OCI-LY7 (cell line): ENCODE data around the gene PDE11A. TPM values are rescaled to one million over a fixed set of nuclear protein-coding genes. Genes with fewer than 3 reads are reported as not detected.

Source experiments
- BruUV-seq: library from RNA; stranded (reverse); fragments of 400-500 nt; replicated peaks from 2 replicates; lab custom pipeline; 2021; lab: Mats Ljungman, UMichigan
- CTCF ChIA-PET: fragments of 300-600 bp; sonication (Branson Sonifier 250); formaldehyde crosslinking; loops from one replicate; lab custom pipeline; 2022; ENCODE audit warnings: antibody characterized with exemption; ENCODE audit not compliant: unreplicated experiment; lab: Charles Lee
- POLR2A ChIA-PET: fragments of 300-600 bp; sonication (Branson Sonifier 250); formaldehyde crosslinking; loops from one replicate; lab custom pipeline; 2022; ENCODE audit warnings: antibody characterized with exemption; lab: Charles Lee
- DNase-seq: peaks from one replicate; pipeline ENCODE4 v3.0.0-alpha.2; 2015; ENCODE audit warnings: low spot score
- H2AFZ ChIP-seq: fragments of 200-600 bp; sonication (generic), shearing (Covaris generic); 2 replicates; pipeline ENCODE4 v1.6.1; 2014; ENCODE audit warnings: mild to moderate bottlenecking, antibody characterized with exemption, low read length, moderate library complexity
- H3K27ac ChIP-seq: fragments of 200-600 bp; sonication (generic); 2 replicates; pipeline ENCODE4 v1.5.1; 2014; ENCODE audit warnings: mixed run types, low read depth, mild to moderate bottlenecking, moderate library complexity, low read length, inconsistent platforms; ENCODE audit not compliant: poor library complexity, severe bottlenecking
- H3K36me3 ChIP-seq: fragments of 200-600 bp; sonication (generic); 2 replicates; pipeline ENCODE4 v1.6.1; 2014; ENCODE audit warnings: mild to moderate bottlenecking, antibody characterized with exemption, low read length, moderate library complexity, mixed read lengths; ENCODE audit not compliant: insufficient read depth
- H3K4me1 ChIP-seq: fragments of 200-600 bp; sonication (generic); 2 replicates; pipeline ENCODE4 v1.5.1; 2014; ENCODE audit warnings: mild to moderate bottlenecking, low read length; ENCODE audit not compliant: insufficient read depth, poor library complexity, severe bottlenecking
- H3K4me2 ChIP-seq: fragments of 200-600 bp; sonication (generic); 2 replicates; pipeline ENCODE4 v1.6.1; 2014; ENCODE audit warnings: mild to moderate bottlenecking, low read length
- H3K4me3 ChIP-seq: fragments of 200-600 bp; sonication (generic); 2 replicates; pipeline ENCODE4 v1.5.1; 2014; ENCODE audit warnings: mild to moderate bottlenecking, low read depth, low read length; ENCODE audit not compliant: poor library complexity, severe bottlenecking
- H3K79me2 ChIP-seq: fragments of 200-600 bp; sonication (generic); 2 replicates; pipeline ENCODE4 v1.6.1; 2016; ENCODE audit warnings: low read depth, mild to moderate bottlenecking, low read length, moderate library complexity, mixed read lengths; ENCODE audit not compliant: insufficient read depth
- H3K9me2 ChIP-seq: fragments of 200-600 bp; sonication (generic); 2 replicates; pipeline ENCODE4 v1.6.1; 2016; ENCODE audit warnings: mild to moderate bottlenecking, low read length, mixed read lengths; ENCODE audit not compliant: insufficient read depth
- H3K9me3 ChIP-seq: fragments of 200-600 bp; sonication (generic); 2 replicates; pipeline ENCODE4 v1.6.1; 2014; ENCODE audit warnings: mild to moderate bottlenecking, mixed run types, low read length, mixed read lengths
- H4K20me1 ChIP-seq: fragments of 200-600 bp; sonication (generic); 2 replicates; pipeline ENCODE4 v1.6.1; 2014; ENCODE audit warnings: mild to moderate bottlenecking, antibody characterized with exemption, low read length, moderate library complexity, mixed read lengths; ENCODE audit not compliant: insufficient read depth
- CTCF ChIP-seq: fragments of 200-600 bp; sonication (generic); conservative IDR thresholded peaks from 2 replicates; pipeline ENCODE4 v1.5.1; 2014; ENCODE audit warnings: mild to moderate bottlenecking, antibody characterized with exemption, low read length, moderate library complexity, mixed read lengths
- EZH2phosphoT487 ChIP-seq: fragments of 200-600 bp; sonication (generic); IDR thresholded peaks from 2 replicates; pipeline ENCODE4 v1.6.1; 2018; ENCODE audit warnings: low read depth, borderline replicate concordance, mild to moderate bottlenecking, mixed run types, antibody characterized with exemption, low read length, moderate library complexity, mixed read lengths
- intact Hi-C: fragments of 100-400 bp; cut with micrococcal nuclease; formaldehyde crosslinking; loops from one replicate; pipeline ENCODE4 v1.10.0; 2022; ENCODE audit not compliant: unreplicated experiment
- total RNA-seq, 2 experiments: library from RNA; depleted of rRNA in 1 of 2; stranded (reverse); fragments of >200 nt in 1 of 2; shearing (Covaris generic) in 1 of 2; gene quantifications; 2 replicates each; pipeline ENCODE4 v1.2.3, GENCODE V29; 2014 to 2022

Gene PDE11A
- total RNA-seq, 2 experiments from 2014 or later, result 0.03 TPM; not detected in 1

GRCh38 chr2:177826897-177827296 lies 245.7 kb downstream of the PDE11A start:
- BruUV-seq, result no TSS peak

GRCh38 chr2:177822941-177823340 lies 249.6 kb downstream of the PDE11A start:
- no peaks in the 10 kb centered on the region for H3K36me3 ChIP-seq
- intact Hi-C loops, result no loop called here
- BruUV-seq, result no TSS peak
- H2AFZ ChIP-seq, result no peak overlapping the region
- no peak overlapping the region for H3K4me2 ChIP-seq
- TF ChIP-seq EZH2phosphoT487, result no peak
- no peak for TF ChIP-seq CTCF
- no peaks in the 10 kb centered on the region for H3K79me2 ChIP-seq
- no peak overlapping the region for H3K27ac ChIP-seq
- no peak for DNase-seq
- H3K9me2 ChIP-seq, result no peaks in the 10 kb centered on the region
- POLR2A ChIA-PET, result no interaction called here
- no peaks in the 10 kb centered on the region for H4K20me1 ChIP-seq
- no peaks in the 10 kb centered on the region for H3K9me3 ChIP-seq
- H3K4me1 ChIP-seq, result no peaks in the 10 kb centered on the region
- H3K4me3 ChIP-seq, result no peak overlapping the region
- CTCF ChIA-PET, result no interaction called here

More at GRCh38 chr2:177826897-177827296, 245.7 kb downstream of the PDE11A start:
- Histone ChIP-seq H3K4me3 (no peak overlapping the region), H3K9me3 (no peaks in the 10 kb centered on the region), H3K36me3 (no peaks in the 10 kb centered on the region), H3K4me2 (no peak overlapping the region), H3K79me2 (no peaks in the 10 kb centered on the region), H3K4me1 (no peaks in the 10 kb centered on the region), H4K20me1 (no peaks in the 10 kb centered on the region), H3K9me2 (no peaks in the 10 kb centered on the region), H3K27ac (no peak overlapping the region), H2AFZ (no peak overlapping the region)
- TF ChIP-seq CTCF (no peak), EZH2phosphoT487 (no peak)
- intact Hi-C loops, result no loop called here
- no peak for DNase-seq
- ChIA-PET CTCF (no interaction called here), POLR2A (no interaction called here)

- intact Hi-C loops, result no loop called here
These were observed 254.2 kb downstream of the PDE11A start for GRCh38 chr2:177818412-177818811.

More at GRCh38 chr2:177818412-177818811, 254.2 kb downstream of the PDE11A start:
- no TSS peak for BruUV-seq
- Histone ChIP-seq H3K27ac (no peak overlapping the region), H3K4me3 (no peak overlapping the region), H3K9me3 (no peaks in the 10 kb centered on the region), H3K4me1 (no peaks in the 10 kb centered on the region), H3K9me2 (no peaks in the 10 kb centered on the region), H3K36me3 (no peaks in the 10 kb centered on the region), H4K20me1 (no peaks in the 10 kb centered on the region), H2AFZ (no peak overlapping the region), H3K4me2 (no peak overlapping the region), H3K79me2 (no peaks in the 10 kb centered on the region)
- DNase-seq, result no peak
- CTCF ChIA-PET, result no interaction called here
- POLR2A ChIA-PET, result no interaction called here
- TF ChIP-seq CTCF (no peak), EZH2phosphoT487 (no peak)
